IMR-90 (cell line): ENCODE results near the gene SEMA4B.

Experiments used
- CTCF ChIP-seq: conservative IDR thresholded peaks from 2 replicates; pipeline ENCODE4 v1.5.1; 2012; ENCODE audit warnings: mild to moderate bottlenecking, low read depth, low read length, improper control_type of control experiment
- MAZ ChIP-seq: IDR thresholded peaks from 2 replicates; pipeline ENCODE4 v1.6.1; 2012; ENCODE audit warnings: low read depth, mild to moderate bottlenecking, low read length, improper control_type of control experiment, moderate library complexity, borderline replicate concordance
- MXI1 ChIP-seq: IDR thresholded peaks from 2 replicates; pipeline ENCODE4 v1.6.1; 2012; ENCODE audit warnings: low read depth, mild to moderate bottlenecking, low read length, moderate library complexity, borderline replicate concordance
- NFE2L2 ChIP-seq: fragments of 150-350 bp; IDR thresholded peaks from 2 replicates; pipeline ENCODE4 v1.6.1; 2016; ENCODE audit warnings: low read depth, mild to moderate bottlenecking, low read length

- no peak for TF ChIP-seq CTCF
- TF ChIP-seq MAZ, result no peak
- no peak for TF ChIP-seq NFE2L2
- no peak for TF ChIP-seq MXI1
Measured at GRCh38 chr15:90243943-90244639, 43.0 kb downstream of the SEMA4B start.
